Effector memory CD4-positive, alpha-beta T cell (primary cell): ENCODE data around the gene ZNF687.

Source experiments
- DNase-seq, 3 donors: peaks; one replicate each; pipeline ENCODE4 v3.0.0-alpha.2; 2020
- H3K27ac ChIP-seq: 2 replicates; pipeline ENCODE4 v1.7.0; 2013; ENCODE audit warnings: mild to moderate bottlenecking, low read length, moderate library complexity; ENCODE audit not compliant: insufficient read depth, poor library complexity, severe bottlenecking
- H3K27me3 ChIP-seq: replicated peaks from 2 replicates; pipeline ENCODE4 v1.7.0; 2013; ENCODE audit warnings: mild to moderate bottlenecking, low read length; ENCODE audit not compliant: insufficient read depth, control insufficient read depth, poor library complexity, severe bottlenecking
- H3K36me3 ChIP-seq: 2 replicates; pipeline ENCODE4 v1.7.0; 2013; ENCODE audit warnings: mild to moderate bottlenecking, low read length, moderate library complexity; ENCODE audit not compliant: control insufficient read depth, insufficient read depth
- H3K4me1 ChIP-seq: 2 replicates; pipeline ENCODE4 v1.7.0; 2013; ENCODE audit warnings: low read length, mild to moderate bottlenecking; ENCODE audit not compliant: control insufficient read depth, insufficient read depth, poor library complexity, severe bottlenecking
- H3K4me3 ChIP-seq: 2 replicates; pipeline ENCODE4 v1.7.0; 2013; ENCODE audit warnings: low read length, low read depth, mild to moderate bottlenecking; ENCODE audit not compliant: insufficient read depth, poor library complexity, severe bottlenecking
- H3K9me3 ChIP-seq: 2 replicates; pipeline ENCODE4 v1.7.0; 2013; ENCODE audit warnings: mild to moderate bottlenecking, low read length, moderate library complexity; ENCODE audit not compliant: control insufficient read depth

ZNF687 gene

GRCh38 chr1:151311589-151312331 lies 29.7 kb downstream of the ZNF687 start:
- Histone ChIP-seq H3K4me1 (peaks cover 16% of the 10 kb centered on the region), H3K9me3 (no peaks in the 10 kb centered on the region), H3K27me3 (no peaks in the 10 kb centered on the region), H3K36me3 (peaks cover 63% of the 10 kb centered on the region), H3K27ac (peak overlapping the region; percentile 36), H3K4me3 (no peak overlapping the region)
- DNase-seq: peak; percentile 21 to 50 (median 23)

- Histone ChIP-seq H3K9me3 (no peaks in the 10 kb centered on the region), H3K4me3 (no peak overlapping the region), H3K36me3 (peaks cover 57% of the 10 kb centered on the region), H3K27ac (peak overlapping the region; percentile 35), H3K4me1 (peaks cover 16% of the 10 kb centered on the region), H3K27me3 (no peaks in the 10 kb centered on the region)
- DNase-seq: no peak
Measured at GRCh38 chr1:151312411-151312810, 30.3 kb downstream of the ZNF687 start.

- no peaks in the 10 kb centered on the region for H3K27me3 ChIP-seq
- peaks cover 55% of the 10 kb centered on the region for H3K36me3 ChIP-seq
- DNase-seq: no peak
- H3K4me1 ChIP-seq: peaks cover 16% of the 10 kb centered on the region
- no peak overlapping the region for H3K27ac ChIP-seq
- H3K4me3 ChIP-seq: no peak overlapping the region
- no peaks in the 10 kb centered on the region for H3K9me3 ChIP-seq
Measured at GRCh38 chr1:151312826-151313225, 30.7 kb downstream of the ZNF687 start.

GRCh38 chr1:151313501-151313900 lies 31.4 kb downstream of the ZNF687 start:
- Histone ChIP-seq H3K4me1 (peaks cover 16% of the 10 kb centered on the region), H3K36me3 (peaks cover 49% of the 10 kb centered on the region), H3K27me3 (no peaks in the 10 kb centered on the region), H3K27ac (no peak overlapping the region), H3K9me3 (no peaks in the 10 kb centered on the region), H3K4me3 (no peak overlapping the region)
- DNase-seq: no peak

- DNase-seq: no peak
- no peak overlapping the region for H3K27ac ChIP-seq
- H3K9me3 ChIP-seq: no peaks in the 10 kb centered on the region
- H3K36me3 ChIP-seq: peaks cover 47% of the 10 kb centered on the region
- no peaks in the 10 kb centered on the region for H3K27me3 ChIP-seq
- peaks cover 16% of the 10 kb centered on the region for H3K4me1 ChIP-seq
- no peak overlapping the region for H3K4me3 ChIP-seq
Measured at GRCh38 chr1:151314137-151314875, 32.2 kb downstream of the ZNF687 start.

GRCh38 chr1:151315565-151316235 lies 33.6 kb downstream of the ZNF687 start:
- no peak for DNase-seq
- H3K4me3 ChIP-seq: no peak overlapping the region
- H3K9me3 ChIP-seq: no peaks in the 10 kb centered on the region
- peaks cover 20% of the 10 kb centered on the region for H3K4me1 ChIP-seq
- no peak overlapping the region for H3K27ac ChIP-seq
- peaks cover 36% of the 10 kb centered on the region for H3K36me3 ChIP-seq
- H3K27me3 ChIP-seq: no peaks in the 10 kb centered on the region

- DNase-seq: no peak
- Histone ChIP-seq H3K4me1 (peaks cover 7% of the 10 kb centered on the region), H3K9me3 (no peaks in the 10 kb centered on the region), H3K27me3 (no peaks in the 10 kb centered on the region), H3K27ac (no peak overlapping the region), H3K4me3 (no peak overlapping the region), H3K36me3 (peaks cover 32% of the 10 kb centered on the region)
Measured at GRCh38 chr1:151318975-151319374, 36.9 kb downstream of the ZNF687 start.

GRCh38 chr1:151324390-151324930 lies 42.4 kb downstream of the ZNF687 start:
- Histone ChIP-seq H3K4me3 (no peak overlapping the region), H3K9me3 (no peaks in the 10 kb centered on the region), H3K27me3 (no peaks in the 10 kb centered on the region), H3K27ac (no peak overlapping the region), H3K36me3 (peaks cover 18% of the 10 kb centered on the region), H3K4me1 (peaks cover 24% of the 10 kb centered on the region)
- DNase-seq: no peak

GRCh38 chr1:151325231-151325630 lies 43.1 kb downstream of the ZNF687 start:
- H3K4me1 ChIP-seq: peaks cover 20% of the 10 kb centered on the region
- H3K27me3 ChIP-seq: no peaks in the 10 kb centered on the region
- no peak for DNase-seq
- no peak overlapping the region for H3K4me3 ChIP-seq
- peaks cover 17% of the 10 kb centered on the region for H3K36me3 ChIP-seq
- H3K9me3 ChIP-seq: no peaks in the 10 kb centered on the region
- H3K27ac ChIP-seq: peak overlapping the region; percentile 0
